HG02678 (cell line): ENCODE measurements around the gene SLC26A2.

Experiments used
- ATAC-seq: cut with Tn5 transposase; IDR thresholded peaks from one replicate; pipeline ENCODE4 v1.9.1; 2021; ENCODE audit warnings: mild to moderate bottlenecking, moderate library complexity; ENCODE audit not compliant: unreplicated experiment

SLC26A2 gene

DNA sequence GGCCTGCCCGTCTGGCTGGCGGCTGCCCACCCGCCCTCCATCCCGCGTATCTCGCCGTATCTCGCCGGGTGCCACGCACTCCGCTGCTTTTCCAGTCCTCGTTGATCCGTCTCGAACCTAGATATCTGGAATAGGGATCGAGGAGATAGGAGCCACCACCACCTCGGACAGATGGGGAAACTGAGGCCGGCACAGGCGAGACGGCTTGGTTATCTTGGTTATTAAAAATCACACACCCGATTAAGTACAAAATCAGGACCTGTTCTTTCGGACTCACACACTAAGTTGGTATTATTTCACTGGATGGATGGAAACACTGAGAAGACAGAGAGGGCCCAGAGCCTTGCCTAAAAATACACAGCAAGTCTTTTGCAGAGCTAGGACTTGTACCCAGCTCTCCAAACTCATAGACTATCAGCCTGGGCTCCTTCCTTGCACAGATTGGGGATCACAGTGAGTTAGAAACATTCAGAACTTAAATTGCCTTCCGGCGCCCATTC lies 678 bp downstream of the SLC26A2 start:
- ATAC-seq: no peak

DNA sequence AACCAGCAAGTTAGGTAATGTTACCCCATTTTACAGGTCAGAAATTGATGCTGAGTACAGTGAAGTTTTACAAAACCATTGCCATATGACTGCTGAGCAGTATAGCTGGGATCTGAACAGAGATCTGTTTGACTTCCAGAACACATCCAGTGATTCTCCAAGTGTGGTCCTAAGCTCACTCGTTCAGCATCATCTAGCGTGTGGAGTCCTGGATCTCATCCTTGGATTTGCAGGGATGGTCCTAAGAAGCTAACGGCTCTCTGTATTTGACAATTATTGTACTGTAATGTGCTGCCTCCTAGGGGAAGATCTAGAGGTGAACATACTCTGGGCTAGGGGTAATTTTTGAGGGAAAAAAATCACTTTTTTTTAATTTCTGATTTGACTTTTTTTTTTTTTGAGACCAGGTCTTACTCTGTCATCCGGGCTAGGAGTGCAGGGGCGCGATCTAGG lies 1.4 kb downstream of the SLC26A2 start:
- no peak for ATAC-seq

DNA sequence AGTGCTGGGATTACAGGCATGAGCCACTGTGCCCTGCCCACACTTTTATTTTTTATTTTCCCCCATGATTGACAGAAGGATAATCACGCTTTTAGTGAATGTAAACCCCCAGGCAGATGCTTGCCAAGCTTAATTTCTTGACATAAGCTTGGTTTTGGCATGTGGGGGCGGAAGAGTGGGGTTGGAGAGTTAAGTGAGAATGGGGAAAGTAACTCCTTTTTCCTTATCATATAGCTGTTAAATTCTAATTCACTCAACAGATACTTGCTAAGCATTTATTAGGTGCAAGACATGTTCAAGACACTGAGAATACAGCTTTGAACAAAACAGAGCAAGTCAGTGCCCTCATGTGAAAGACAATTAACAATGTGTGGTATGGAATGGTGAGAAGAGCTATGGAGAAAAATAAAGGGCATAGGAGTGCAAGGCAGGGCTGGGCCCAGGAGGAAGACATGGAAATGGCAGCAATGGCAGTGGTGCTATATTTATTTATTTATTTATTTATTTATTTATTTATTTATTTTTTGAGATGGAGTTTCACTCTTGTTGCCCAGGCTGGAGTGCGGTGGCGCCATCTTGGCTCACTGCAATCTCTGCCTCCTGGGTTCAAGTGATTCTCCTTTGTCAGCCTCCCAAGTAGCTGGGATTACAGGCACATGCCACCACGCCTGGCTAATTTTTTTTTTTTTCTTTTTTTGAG lies 2.2 kb downstream of the SLC26A2 start:
- ATAC-seq: no peak

DNA sequence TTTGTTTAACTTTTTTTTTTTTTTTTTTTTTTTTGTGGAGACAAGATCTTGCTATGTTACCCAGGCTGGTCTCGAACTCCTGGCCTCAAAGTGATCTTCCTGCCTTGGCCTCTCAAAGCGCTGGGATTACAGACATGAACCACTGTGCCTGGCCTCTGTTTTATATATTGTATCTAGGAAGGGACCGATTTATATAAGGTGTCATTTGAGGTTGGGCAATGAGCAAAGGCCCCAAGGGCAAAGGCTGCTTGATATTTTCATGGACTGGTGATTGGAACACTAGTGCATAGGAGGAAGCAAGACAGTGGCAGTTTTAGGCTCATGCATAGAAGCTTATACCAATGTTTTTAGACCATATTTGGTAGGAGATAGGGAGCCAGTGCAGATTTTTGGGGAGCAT lies 3.2 kb downstream of the SLC26A2 start:
- no peak for ATAC-seq

DNA sequence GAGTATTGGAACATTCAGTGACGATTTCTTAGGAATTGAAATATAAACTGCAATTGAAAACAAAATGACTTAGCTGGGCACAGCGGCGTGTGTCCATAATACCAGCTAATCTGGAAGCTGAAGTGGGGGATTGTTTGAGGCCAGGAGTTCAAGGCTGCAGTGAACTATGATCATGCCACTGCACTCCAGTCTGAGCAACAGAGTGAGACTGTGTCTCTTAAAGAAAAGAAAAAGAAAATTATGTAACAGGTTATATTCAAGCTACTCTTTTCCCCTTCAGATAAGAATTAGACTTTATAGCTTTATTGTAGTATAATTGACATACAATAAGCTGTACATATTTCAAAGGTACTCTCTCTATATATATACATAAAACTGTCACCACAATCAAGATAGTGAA lies 6.4 kb downstream of the SLC26A2 start:
- ATAC-seq: no peak

DNA sequence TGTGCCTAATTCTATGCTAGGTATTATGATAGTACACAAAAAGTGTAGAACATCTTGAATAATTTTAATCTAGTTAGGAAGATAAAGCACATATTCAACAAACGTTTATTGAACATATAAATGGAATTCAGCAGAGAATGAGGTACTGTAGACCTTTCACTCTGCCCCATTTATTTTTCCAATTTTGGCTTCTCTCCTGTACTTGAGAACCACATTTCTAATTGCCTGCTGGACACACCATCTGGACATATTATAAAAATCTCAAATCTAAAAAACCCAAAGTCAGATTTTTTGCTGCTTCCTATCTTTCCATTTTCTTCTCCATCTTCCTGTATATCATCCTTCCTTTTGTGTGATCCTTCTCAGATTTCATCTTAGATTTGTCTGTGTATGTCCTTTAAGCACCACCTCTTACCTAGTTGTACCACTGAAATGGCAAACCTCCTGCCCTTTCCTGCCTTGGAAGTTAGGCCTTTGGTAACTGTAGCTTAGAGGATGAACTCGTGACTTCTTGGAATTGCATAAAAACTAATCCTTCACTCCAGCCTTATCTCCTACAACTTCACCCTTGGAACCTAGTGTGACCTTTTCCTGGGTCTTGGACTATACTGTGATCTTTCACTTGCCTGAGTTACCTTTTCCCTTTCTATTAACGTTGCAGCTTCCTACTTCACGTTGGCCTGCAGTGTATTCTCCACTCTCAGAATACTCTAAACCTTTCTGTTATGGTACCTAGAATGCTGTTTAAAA lies 8.8 kb downstream of the SLC26A2 start:
- no peak for ATAC-seq

DNA sequence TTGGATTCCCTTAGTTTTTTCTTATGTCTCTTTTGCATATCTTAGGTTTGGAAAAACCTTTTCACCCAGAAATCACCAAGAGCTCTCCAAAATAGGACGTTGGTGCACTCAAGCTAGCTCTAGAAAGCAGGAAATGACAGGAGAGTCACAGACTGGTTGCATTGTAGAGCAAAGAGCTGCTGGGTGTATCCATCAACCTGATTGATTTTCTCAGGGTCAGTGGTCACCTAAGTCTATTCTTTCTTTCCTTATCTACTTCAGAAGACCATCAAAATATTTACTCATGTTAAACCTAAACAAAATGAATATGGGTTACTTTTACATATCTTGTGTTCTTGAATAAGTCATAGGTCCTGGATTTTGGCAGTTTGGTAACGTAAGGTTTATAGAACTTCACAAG lies 14.9 kb downstream of the SLC26A2 start:
- no peak for ATAC-seq

DNA sequence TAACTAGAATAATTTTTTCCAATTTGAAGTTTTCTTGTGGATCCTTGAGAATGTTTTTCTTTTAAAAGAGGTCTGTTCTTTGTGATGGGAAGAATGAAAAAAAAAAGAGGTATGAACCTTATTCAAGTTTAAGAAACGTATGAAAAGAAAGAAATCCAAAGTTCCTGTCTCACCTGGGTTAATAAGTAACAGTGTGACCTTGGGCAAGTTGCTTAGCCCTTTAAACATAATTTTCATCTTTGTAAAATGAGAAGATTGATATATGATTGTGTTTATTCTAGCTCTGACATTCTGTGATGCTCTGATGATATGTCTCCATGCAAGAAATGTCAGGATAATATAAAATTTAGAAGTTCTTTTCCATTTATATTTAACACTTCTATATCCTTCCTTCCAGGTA lies 19.3 kb downstream of the SLC26A2 start:
- no peak for ATAC-seq

DNA sequence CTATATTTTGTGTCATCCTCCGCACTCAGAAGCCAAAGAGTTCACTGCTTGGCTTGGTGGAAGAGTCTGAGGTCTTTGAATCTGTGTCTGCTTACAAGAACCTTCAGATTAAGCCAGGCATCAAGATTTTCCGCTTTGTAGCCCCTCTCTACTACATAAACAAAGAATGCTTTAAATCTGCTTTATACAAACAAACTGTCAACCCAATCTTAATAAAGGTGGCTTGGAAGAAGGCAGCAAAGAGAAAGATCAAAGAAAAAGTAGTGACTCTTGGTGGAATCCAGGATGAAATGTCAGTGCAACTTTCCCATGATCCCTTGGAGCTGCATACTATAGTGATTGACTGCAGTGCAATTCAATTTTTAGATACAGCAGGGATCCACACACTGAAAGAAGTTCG lies 20.6 kb downstream of the SLC26A2 start:
- ATAC-seq: no peak

DNA sequence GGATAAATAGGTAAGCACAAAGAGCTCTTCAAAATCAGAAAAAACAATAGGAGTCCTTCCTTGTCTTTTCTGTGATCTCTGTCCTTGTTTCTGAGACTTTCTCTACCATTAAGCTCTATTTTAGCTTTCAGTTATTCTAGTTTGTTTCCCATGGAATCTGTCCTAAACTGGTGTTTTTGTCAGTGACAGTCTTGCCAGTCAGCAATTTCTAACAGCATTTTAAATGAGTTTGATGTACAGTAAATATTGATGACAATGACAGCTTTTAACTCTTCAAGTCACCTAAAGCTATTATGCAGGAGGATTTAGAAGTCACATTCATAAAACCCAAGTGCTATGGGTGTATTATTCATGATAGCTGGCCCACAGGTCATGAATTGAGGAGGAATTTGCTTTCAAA lies 21.9 kb downstream of the SLC26A2 start:
- ATAC-seq: no peak

DNA sequence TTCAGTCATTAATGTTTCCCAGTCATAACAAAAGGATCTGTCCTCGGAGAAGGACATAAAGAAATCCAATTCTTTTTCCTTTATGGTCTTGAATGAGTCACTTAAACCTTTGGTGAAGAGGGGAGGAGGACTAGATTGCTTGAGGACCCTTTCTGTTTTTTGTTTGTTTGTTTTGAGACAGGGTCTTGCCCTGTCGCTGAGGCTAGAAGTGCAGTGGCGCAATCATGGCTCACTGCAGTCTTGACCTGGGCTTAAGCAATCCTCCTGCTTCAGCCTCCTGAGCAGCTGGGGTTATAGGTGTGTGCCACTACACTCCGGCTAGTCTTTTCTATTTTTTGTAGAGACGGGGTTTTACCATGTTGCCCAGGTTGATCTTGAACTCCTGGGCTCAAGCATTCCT lies 27.6 kb downstream of the SLC26A2 start:
- no peak for ATAC-seq

DNA sequence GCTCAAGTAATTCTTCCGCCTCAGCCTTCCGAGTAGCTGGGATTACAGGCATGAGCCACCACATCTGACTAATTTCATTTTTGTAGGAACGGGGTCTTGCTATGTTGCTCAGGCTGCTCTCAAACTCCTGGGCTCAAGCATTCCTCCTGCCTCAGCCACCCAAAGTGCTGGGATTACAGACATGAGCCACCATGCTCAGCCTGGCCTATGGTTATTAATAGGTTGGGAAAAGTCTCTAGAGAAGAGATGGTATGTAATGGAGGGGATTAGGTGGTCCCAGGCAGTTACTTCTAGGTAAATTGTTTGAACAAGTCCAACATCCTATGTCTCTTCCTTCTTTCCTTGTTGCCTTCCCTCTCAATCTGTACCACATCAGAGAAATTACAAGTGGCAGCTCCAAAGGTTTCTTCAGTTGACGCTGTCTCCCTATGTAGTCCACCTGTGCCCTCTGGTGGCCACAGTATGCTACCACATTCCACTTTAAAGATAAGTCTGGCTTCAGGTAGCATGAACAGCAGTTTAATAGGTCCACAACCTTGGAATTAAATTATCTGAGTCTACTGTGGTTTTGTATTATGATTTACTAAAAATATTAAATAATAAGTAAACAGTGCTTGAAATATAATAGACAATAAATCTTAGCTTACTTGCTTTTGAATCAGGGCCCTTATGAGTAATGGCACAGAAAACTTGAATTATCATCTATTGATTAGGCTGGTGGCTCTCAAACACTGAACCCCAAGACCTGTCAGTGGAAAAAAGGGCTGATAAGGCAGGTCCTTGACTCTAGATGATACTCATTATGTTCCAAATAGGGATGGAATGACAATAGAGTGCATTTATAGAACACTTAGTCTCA lies 30.2 kb downstream of the SLC26A2 start:
- ATAC-seq: peak; percentile 79

DNA sequence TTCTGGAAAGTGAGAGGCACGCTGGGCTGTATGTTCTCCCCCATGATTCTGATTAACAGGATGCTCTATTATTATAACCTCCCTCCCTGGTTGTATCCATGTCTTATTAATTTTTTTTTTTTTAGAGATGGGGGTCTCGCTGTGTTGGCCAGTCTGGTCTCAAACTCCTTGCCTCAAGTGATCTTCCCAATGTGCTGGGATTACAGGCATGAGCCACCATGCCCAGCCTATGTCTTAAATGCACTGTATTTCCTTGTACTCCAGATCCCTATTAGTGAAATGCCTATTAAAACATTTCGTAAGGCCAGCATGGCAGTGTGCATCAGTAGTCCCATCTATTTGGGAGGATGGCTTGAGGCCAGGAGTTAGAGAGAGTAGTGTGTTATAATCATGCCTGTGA lies 32.9 kb downstream of the SLC26A2 start:
- no peak for ATAC-seq

DNA sequence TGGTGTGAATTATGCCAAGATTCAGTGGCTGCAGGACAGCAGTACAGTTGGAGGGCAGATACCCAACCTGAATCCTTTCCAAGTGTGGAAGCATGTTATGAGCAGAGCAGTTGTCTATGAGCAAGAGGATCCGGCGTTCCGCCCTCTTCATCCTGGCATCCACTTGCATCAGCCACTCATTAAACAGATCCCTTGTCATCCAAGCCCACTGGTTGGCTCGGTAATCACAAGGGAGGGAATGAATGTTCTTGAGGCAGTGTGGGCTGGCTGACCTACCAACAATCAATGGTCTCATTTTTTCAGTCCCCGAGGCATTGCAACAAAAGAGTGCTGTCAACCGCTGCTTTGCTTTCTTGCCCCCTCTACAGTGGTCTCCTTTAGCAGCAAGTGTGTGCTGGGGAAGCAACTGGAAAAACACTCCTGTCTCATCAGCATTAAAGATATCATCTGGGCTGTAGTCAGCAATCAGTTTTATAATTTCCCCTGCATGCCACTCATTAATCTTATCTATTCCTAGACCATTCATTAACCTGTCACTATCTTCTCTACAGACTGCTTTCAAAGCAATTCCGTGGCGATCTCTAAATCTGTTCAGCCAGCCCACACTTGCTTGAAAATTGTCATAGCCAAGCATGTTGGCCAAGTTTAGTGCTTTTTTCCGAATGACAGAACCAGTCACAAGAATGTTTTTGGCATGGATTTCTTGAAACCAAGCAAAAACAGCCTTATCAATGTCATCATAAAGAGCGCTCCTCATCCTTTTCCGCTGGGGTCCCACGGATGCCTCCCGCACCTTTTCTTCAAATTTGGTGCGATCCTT lies 35.0 kb downstream of the SLC26A2 start:
- no peak for ATAC-seq

DNA sequence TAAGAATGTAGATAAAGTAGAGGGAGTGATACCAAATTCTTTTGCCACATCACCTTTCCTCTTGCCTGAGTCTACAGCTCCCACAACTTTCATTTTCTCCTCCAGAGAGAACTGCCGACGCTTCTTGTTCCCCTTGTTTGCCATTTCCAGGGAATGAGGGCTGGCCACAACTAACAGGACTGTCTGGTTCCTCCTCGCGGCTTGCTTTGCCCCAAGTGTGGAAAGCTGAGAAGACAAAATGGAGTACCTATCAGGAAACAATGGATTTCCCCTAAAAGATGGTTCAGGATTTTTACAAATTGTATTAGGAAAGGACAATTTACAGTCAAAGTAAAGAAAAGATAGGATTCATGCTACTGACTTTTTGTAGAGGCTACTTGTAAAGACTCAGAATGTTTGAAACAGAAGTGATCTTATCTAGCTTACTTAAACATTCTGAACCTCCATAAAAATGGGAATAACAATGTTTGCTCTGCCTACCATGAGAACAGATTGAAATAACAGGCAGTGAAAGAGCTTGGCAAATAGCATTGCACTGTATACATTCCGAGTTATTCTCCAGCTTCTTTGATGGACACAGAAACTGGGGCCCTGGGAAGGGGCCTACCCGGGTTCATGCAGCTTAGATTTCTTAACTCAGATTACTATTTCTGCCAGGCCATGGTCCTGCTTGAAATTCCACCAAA lies 35.8 kb downstream of the SLC26A2 start:
- ATAC-seq: no peak

DNA sequence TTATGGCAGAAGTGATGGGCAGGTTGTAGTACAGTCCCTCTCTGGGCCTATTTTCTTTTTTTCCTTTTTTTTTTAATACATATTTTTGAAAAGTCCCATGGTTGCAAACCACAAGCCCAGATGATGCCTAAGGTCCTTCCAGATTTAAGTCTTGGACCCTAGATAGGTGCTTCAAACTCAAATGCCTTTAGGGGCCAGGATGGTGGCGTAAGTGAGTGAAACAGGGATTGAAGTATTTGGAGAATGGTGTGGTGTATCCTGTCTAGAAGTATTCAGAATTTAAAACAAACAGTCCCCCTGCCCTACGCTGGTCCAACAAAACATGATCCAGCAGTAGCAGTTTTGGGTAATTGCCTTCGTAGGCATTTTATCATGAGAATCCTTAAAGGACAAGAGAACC lies 37.7 kb downstream of the SLC26A2 start:
- no peak for ATAC-seq

DNA sequence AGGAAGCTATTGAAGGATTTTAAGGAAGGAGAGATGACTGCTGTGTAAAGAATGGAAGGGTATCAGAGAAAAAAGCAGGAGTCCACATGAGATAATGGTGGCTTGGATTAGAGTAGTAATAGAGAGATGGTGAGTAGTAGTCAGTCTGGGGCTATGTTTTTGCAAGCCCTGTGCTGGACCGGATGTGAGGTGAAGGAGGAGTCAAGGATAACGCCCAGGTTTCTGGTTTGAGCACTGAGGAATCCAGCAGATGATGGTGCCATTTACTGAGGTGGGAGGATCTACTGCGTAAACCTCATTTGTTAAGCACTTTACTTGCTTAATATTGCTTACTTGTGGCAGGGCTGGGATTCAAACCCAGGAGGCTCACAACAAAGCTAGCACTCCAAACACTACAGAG lies 38.8 kb downstream of the SLC26A2 start:
- ATAC-seq: no peak

DNA sequence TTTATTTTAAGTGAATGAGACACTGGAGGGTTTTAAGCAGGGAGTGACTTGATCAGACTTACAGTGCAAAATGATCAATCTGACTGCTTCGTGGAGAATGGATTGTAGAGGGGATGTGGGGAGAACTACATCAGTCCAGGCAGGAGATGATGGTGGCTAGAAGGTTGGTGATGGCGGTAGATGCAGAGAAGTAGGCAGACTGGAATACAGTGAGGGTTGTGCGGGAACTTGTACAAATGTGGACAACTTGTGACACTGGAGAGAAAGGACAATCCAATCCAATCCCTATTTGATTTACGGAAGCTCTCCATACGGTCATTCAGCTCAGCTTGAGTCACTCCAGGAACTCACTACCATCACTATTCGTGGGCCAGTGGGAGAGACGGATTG lies 39.3 kb downstream of the SLC26A2 start:
- no peak for ATAC-seq

DNA sequence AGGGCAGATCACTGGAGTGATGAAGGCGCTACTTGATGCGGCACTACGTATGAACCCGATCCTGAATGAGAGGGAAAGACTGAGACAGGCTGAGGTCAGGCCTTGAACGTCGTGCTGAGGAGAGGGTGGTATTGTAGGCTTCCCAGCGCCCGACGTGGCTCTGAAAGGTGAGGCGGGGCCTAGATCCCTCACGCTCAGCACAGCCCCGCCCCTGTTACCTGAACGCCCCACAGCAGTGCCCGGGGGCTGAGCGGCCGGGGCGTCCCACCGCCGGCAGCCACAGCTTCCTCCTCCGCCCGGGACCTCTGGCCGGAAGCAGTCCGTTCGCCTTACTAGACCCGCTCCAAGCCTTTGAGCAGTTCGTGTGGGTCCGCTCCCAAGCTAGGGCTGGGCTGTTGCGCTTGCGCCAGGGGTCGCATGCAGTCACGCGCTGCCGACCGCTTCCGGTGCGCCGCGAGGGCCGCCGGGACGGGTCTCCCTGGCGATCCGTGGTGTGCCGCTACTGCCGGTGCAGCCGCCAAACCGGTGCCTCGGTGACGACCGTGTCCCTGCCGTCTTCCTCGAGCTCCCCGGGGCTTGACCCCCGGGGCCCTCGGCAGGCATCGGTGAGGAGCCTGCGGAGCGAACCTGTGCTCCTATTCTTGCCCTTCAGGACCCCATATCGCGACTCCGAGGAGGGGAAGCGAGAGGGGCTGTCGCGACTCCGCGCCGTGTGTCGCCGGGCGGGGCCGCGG lies 39.9 kb downstream of the SLC26A2 start, which contains the start of the genes HMGXB3 and TIGD6:
Gene HMGXB3 (plus strand): TSS at position 484 of the 734 bp plus-strand sequence. CDS start 4,114 bp downstream, outside the sequence.
Gene TIGD6 (minus strand): TSS at position 399 of the 734 bp plus-strand sequence. CDS start 4,306 bp downstream, outside the sequence.
- peak; percentile 88 for ATAC-seq
